ENCODE results near the gene SPRY4.
"Not testable (repeated sequence)": the region's sequence is repeated elsewhere in the genome, so short reads cannot be mapped to it uniquely, and the experiment has no call there.

The SPRY4 gene

GRCh38 chr5:142333749-142334148, 8.9 kb upstream of the SPRY4 start:
- not testable (repeated sequence) for DNase-seq (ENCODE audit: low spot score)

- no peak for DNase-seq (ENCODE audit: low spot score)
Observed at GRCh38 chr5:142330444-142330843, 5.6 kb upstream of the SPRY4 start.

- no peak for DNase-seq (ENCODE audit: low spot score)
Observed at GRCh38 chr5:142330026-142330425, 5.2 kb upstream of the SPRY4 start.

- peak; percentile 80 for DNase-seq (ENCODE audit: low spot score)
Observed at GRCh38 chr5:142327111-142327842, 2.5 kb upstream of the SPRY4 start.

DNA sequence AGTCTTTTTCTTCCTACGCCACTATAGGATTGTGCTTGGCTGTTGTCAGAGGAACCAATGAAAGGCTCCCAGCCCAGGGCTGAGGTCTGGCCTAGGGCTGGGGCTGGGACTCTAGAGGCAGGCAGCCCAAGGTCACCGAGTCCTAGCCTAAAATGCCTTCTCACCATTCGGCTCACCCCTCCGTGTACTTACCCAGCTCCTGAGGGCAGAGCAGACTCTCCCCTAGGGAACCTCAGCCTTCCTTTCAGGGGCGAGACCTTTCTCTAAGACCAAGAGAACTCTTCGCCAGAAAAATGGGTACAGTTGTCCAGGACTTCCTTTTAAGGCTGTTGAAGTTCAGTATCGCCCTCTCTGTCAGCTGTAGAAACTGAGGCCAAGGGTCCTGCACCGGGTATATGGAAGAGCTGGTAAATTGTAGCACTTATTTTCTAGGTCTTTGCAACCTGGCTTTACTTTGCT, 1.7 kb upstream of the SPRY4 start:
- no peak for DNase-seq (ENCODE audit: low spot score)

DNA sequence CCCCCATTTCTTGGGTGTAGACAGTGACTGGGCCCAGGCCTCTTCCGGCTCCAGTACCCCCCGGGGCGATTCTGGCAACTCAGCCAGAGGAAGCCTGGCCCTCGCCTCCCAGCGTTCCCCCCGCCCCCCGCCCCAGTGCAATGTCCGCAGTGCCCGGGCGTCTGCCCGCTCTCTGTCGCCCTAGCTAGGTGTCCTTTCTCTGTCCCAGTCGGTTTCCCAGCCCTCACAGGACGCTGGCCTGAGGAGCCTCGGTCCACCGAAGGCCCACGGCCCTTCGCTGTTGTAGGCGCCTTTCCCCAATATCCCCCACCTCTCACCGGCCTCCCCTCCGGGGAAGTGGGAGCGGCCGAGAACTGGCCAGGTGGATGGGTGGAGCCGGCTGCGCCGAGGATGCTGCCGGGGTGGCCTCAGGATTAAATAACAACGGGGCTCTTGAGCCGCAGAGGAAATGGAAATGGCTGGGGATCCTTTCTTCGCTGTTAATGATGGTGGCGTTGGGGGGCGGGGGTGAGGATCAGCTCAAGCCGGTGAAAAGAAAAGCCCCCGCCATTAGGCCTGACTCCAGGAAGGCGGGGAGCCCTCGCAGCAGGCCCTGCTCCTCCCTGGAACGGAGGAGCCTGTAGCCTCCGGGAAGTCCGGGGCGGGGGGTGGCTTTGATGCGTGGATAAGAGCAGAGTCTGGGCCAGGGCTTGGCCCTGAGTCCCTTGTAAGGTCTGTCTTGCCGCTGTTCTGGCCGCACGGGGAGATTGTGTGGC, 1.1 kb upstream of the SPRY4 start:
- peak; percentile 41 for DNase-seq (ENCODE audit: low spot score)

DNA sequence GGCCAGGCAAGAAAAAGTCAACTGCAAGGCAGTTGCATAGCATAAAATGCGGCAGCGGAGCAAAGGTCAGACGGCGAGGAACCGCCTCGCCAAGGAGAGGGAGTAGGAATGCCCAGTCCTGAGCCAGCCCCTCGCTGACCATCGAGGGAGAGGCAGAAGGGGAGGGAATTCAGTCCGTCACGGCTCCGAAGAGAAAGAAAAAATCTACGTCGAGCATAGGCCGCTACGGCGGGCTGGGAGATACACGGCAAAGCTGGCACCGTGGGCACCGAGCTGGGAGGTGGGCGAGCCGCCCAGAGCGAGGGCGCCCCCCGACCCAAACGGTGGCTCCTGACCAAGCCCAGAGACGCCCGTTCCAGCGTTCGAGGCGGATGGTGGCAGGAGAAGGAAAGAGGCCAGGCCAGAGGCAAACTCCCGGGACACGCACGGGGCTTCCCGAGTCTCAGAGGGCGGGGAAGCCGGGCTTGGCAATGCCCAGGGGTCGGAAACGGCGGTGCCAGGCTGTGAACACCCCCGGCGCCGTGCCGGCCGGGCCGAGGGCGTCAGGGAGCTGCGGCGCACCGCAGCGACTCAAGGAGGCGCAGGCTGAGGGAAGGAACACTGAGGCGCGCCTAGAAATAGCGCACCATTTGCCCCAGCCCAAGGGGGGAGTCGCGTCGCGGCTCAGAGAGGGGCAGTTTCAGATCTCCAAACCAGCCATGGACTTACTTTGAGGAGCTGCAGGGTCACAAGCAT, 518 bp downstream of the SPRY4 start:
- peak; percentile 64 for DNase-seq (ENCODE audit: low spot score)

DNA sequence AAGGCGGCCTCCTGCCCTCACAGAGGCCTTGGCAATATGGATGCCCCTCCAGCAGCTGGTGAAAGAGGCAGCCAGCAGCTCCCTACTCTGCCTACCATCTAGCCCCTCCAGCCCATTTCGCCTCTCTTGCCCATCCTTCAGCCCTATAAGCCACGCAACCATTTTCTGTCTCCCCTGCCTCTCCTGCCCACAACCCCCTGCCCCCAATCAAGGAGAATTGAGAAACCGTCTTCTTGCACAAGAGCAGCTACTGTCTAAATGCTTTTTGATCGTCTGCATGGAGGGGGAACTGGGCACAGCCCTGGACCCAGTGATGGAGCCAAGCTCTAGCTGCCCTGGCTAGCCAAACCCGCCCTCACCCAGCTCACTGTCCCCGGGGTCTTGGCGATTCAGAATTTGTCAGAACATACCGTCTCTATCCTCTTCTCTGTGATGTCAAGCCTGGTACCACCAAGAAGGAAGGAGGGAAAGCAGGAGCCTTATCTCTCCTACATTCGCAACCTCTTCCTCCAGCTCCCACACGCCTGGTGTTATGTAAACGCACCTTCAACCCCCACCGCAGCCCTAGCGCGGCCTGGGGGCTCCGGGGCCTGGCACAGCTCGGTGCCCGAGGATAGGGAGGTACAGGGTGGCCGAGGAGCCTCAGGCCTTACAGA, 1.2 kb downstream of the SPRY4 start:
- no peak for DNase-seq (ENCODE audit: low spot score)

DNA sequence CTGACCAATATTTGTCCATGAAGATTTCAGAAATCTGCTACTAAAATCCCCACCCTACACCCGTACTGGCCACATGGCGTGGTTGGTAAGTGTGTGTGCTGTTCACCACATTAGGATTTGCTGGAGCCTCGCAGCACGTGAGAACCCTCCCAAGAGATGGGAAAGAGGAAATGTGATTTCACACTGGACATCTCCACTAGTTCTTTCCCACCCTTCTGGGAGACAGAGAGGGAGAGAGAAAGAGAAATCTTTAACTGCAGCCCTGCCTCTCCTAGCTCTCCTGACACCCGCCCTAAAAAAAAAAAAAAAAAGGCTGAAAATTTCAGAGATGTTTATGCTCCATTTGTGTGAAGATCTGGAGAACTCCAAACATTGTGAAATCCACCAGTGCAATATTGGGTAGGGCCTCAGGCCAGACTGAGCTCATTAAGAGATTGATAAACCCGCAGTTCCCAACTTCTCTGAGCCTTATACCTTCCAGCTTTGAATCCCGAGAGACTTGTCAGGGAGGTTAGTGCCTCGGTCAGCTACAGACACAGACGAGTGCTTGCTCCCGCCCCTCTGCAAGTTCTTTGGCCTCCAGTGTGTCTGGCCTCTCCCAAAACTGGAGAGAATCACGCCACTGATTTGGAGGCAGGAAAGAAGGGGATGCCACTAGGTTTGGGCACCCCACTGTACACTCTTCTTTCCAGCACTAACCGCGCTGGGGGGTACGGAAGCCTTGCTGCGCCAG, 1.9 kb downstream of the SPRY4 start:
- peak; percentile 54 for DNase-seq (ENCODE audit: low spot score)

- DNase-seq (ENCODE audit: low spot score), result no peak
Observed at GRCh38 chr5:142322403-142322746, 2.4 kb downstream of the SPRY4 start.

DNA sequence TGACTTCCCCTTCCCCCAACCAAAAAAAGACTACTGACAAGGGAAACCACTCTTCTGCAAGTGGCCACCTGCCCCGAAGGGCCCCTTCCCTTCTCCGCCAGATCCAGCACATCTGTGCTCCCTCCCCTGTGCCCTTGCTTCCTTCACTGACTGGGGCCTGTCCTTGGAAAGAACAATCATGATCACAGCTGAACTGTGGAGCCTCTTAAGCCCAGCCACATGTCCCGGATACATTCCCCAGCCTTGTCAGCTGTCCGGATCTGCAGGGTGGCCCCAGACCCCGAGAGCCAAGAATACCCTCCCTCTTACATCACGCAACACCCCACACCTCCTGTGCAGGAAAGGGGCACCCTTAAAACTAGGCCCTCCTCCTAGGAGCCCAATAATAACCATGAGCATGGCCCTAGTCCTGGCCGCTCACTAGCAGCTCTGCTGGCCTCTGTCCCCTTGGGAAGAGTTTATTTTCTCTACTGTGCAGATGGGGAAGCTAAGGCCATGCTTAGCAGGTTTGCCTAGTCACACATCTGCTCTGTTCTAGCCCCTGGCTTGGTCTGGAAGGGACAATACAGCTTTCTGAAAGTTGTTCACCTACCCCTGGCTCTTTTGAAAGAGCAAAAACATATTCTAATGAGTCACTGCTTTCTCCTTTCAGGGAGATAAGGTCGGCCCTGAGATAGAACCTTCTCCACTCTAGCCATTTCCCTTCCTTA, 3.8 kb downstream of the SPRY4 start:
- no peak for DNase-seq (ENCODE audit: low spot score)

GRCh38 chr5:142320430-142320738, 4.4 kb downstream of the SPRY4 start:
- no peak for DNase-seq (ENCODE audit: low spot score)

GRCh38 chr5:142319560-142320429, 5.0 kb downstream of the SPRY4 start:
- no peak for DNase-seq (ENCODE audit: low spot score)

- DNase-seq (ENCODE audit: low spot score), result no peak
Observed at GRCh38 chr5:142319105-142319504, 5.7 kb downstream of the SPRY4 start.

DNA sequence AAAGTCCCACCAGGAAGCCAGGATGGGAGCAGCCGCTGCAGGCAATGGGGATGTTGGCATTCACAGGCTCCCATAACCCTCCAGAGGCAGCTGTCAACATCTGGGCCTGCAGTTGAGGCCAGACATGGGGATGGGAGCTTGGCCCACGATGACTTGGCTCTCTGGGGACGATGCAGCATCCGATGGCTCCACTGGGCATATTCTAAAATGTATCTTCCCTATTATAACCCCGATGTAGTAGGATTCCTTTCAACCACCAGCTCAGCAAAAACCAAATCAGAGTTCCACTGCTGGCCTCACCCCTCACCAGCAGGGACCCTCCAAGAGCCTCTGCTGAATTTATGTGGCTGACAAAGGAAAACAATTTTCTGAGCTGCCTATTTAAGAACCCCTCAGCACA, 7.1 kb downstream of the SPRY4 start:
- no peak for DNase-seq (ENCODE audit: low spot score)

DNA sequence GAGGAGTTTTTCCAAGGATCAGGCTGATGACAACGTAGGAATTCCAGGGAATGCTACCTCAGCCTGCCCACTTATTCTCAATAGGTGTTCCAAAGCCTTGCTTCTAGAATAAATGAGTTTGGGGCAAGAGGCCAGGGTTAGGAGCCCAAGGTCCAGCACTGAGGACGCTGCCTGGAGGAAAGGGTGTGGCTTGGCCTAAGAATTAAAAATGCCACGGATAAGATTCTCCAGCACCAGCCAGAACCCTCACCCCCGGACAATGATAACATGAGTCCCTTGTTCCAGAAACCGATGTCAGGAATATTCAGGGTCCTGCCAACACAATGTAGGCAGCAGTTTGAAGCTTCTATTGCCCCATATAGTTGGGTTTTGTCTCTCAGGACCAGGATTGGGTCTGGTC, 7.6 kb downstream of the SPRY4 start:
- DNase-seq (ENCODE audit: low spot score), result no peak

DNA sequence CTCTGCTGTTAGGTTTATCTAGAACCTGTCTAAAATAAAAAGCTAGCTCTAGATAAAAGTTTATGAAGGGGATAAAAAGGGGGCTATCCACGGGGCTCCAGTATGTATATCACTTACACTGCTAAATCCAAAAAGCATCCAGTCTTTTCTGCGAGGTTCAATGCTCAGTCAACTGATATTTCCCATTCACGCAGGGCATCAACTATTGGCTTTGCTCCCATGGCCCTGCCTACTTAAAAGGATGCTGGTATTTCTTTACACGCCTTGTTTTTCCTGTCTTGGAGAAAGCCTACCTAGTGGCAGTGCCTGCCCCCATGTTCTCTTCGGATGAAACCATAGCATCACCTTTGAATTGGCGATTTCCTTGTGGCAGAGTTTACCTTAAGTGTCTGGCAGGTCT, 8.1 kb downstream of the SPRY4 start:
- no peak for DNase-seq (ENCODE audit: low spot score)

DNA sequence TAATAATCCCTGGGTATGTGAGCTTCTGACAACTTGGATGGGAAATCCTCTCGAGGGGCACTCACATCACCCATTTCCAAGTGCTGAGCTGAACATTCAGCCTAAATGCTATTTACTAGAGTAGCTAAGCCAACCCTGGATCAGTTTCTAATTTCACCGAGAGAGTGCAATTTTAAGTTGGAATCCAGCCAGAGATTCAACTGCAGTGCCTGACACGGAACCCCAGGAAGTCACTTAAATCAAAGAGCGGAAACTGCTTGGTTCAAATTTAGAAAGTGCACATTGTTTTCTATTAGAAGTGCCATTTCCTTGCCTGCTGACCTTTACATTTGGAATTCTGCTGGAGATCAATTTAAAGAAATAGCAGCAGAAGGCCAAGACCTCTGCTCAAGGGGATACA, 8.8 kb downstream of the SPRY4 start:
- DNase-seq (ENCODE audit: low spot score), result no peak

DNA sequence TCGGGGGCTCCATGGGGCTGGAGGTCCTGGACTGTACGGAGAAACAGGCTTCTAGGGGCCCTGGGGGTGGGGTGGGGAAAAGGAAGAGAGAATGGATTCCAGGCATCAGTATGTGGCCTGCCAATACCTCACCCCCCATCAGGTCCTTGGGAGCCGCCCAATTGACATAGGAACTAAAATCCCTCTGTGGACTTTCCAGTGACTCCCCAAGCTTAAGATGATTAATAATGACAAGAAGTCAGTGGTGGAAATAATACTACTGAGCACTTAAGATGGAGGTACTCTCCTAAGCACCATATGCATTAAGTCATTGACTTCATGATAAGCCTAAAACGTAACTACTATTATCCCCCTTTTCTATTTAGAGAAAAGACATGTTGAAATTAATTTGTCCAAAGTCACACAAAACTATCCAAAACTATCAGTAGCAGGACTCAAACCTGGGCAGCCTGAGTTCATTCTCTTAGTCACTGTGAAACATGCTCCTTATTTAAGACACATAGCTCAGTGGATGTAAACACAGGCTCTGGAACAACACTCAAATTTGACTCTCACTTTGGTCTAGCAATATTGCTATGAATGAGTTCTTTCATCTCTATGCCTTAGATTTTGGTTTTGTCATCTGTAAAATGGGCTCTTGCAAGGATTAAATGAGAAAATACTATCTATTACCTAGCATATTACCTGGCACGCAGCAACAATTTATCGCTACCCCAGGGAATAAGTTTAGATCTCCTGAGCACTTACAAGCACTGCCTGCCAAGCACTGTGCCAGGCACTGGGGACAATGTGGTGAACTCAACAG, 9.5 kb downstream of the SPRY4 start:
- no peak for DNase-seq (ENCODE audit: low spot score)

Data from AG20443 (cell line).